HepG2 (cell line): ENCODE data around the gene TUBA8. TPM values are rescaled to one million over a fixed set of nuclear protein-coding genes. Genes with fewer than 3 reads are reported as not detected.

Source experiments
- CENPT ChIP-seq: sonication (generic); formaldehyde crosslinking; IDR thresholded peaks from 2 replicates; pipeline ENCODE4 v1.8.0; 2022; ENCODE audit warnings: low read depth, mild to moderate bottlenecking, moderate library complexity, missing genetic modification reagents
- DRAP1 ChIP-seq: IDR thresholded peaks from 2 replicates; pipeline ENCODE4 v1.6.1; 2016; ENCODE audit warnings: missing genetic modification reagents, missing compliant biosample characterization
- E2F1 ChIP-seq: sonication (generic); formaldehyde crosslinking; IDR thresholded peaks from 2 replicates; pipeline ENCODE4 v1.5.0; 2020; ENCODE audit warnings: missing genetic modification reagents
- ELF1 ChIP-seq: sonication (generic); formaldehyde crosslinking; IDR thresholded peaks from 2 replicates; pipeline ENCODE4 v1.4.0; 2020; ENCODE audit warnings: missing genetic modification reagents
- GPN1 ChIP-seq: sonication (generic); formaldehyde crosslinking; IDR thresholded peaks from 2 replicates; pipeline ENCODE4 v1.5.1; 2020; ENCODE audit warnings: missing genetic modification reagents, borderline replicate concordance
- HDAC2 ChIP-seq: sonication (generic); formaldehyde crosslinking; IDR thresholded peaks from 2 replicates; pipeline ENCODE4 v1.4.0; 2020; ENCODE audit warnings: missing genetic modification reagents
- KDM5A ChIP-seq: fragments of 200-600 bp; sonication (generic); IDR thresholded peaks from 2 replicates; pipeline ENCODE4 v1.7.0; 2018; ENCODE audit warnings: antibody characterized with exemption, mild to moderate bottlenecking, low read length, borderline replicate concordance
- NFAT5 ChIP-seq: sonication (generic); formaldehyde crosslinking; IDR thresholded peaks from 2 replicates; pipeline ENCODE4 v1.4.0; 2020; ENCODE audit warnings: missing genetic modification reagents
- NR2C2 ChIP-seq: sonication (generic); formaldehyde crosslinking; IDR thresholded peaks from 2 replicates; pipeline ENCODE4 v1.4.0; 2020; ENCODE audit warnings: missing genetic modification reagents, mild to moderate bottlenecking, moderate library complexity, borderline replicate concordance
- RNF2 ChIP-seq: fragments of 450-650 bp; conservative IDR thresholded peaks from 2 replicates; pipeline ENCODE4 v1.6.1; 2016; ENCODE audit warnings: low read depth
- SRF ChIP-seq: IDR thresholded peaks from 2 replicates; pipeline ENCODE4 v1.6.1; 2011; ENCODE audit warnings: mild to moderate bottlenecking, low read depth, low read length, moderate library complexity
- TBX2 ChIP-seq: sonication (generic); formaldehyde crosslinking; IDR thresholded peaks from 2 replicates; pipeline ENCODE4 v1.5.0; 2020; ENCODE audit warnings: missing genetic modification reagents, mild to moderate bottlenecking, borderline replicate concordance
- TGIF2 ChIP-seq: IDR thresholded peaks from 2 replicates; pipeline ENCODE4 v1.6.1; 2016; ENCODE audit warnings: control low read depth, missing compliant biosample characterization
- U2AF1 ChIP-seq: fragments of 200-400 bp; formaldehyde crosslinking; optimal IDR thresholded peaks from 2 replicates; pipeline ENCODE3; 2017; ENCODE audit warnings: mild to moderate bottlenecking, low read depth, low read length
- ZFP82 ChIP-seq: sonication (generic); formaldehyde crosslinking; IDR thresholded peaks from 2 replicates; pipeline ENCODE4 v1.5.1; 2020; ENCODE audit warnings: mild to moderate bottlenecking, missing genetic modification reagents, borderline replicate concordance
- ZNF136 ChIP-seq: sonication (generic); formaldehyde crosslinking; IDR thresholded peaks from 2 replicates; pipeline ENCODE4 v1.8.1; 2022; ENCODE audit warnings: low read depth, mild to moderate bottlenecking, moderate library complexity, missing genetic modification reagents
- ZNF232 ChIP-seq: sonication (generic); formaldehyde crosslinking; IDR thresholded peaks from 2 replicates; pipeline ENCODE4 v1.4.0; 2020; ENCODE audit warnings: missing genetic modification reagents, borderline replicate concordance
- ZNF264 ChIP-seq: sonication (generic); formaldehyde crosslinking; IDR thresholded peaks from 2 replicates; pipeline ENCODE4 v1.4.0; 2020; ENCODE audit warnings: missing genetic modification reagents
- ZNF432 ChIP-seq: sonication (generic); formaldehyde crosslinking; IDR thresholded peaks from 2 replicates; pipeline ENCODE4 v1.5.0; 2020; ENCODE audit warnings: missing genetic modification reagents, mild to moderate bottlenecking, borderline replicate concordance
- ZNF44 ChIP-seq: sonication (generic); formaldehyde crosslinking; IDR thresholded peaks from 2 replicates; pipeline ENCODE4 v1.5.1; 2020; ENCODE audit warnings: mild to moderate bottlenecking, missing genetic modification reagents
- ZNF614 ChIP-seq: IDR thresholded peaks from 2 replicates; pipeline ENCODE4 v1.6.1; 2018; ENCODE audit warnings: missing biosample characterization, missing genetic modification reagents, inconsistent platforms, borderline replicate concordance
- ZNF629 ChIP-seq: sonication (generic); formaldehyde crosslinking; conservative IDR thresholded peaks from 2 replicates; pipeline ENCODE4 v1.5.0; 2020; ENCODE audit warnings: missing genetic modification reagents
- ZNF720 ChIP-seq: sonication (generic); formaldehyde crosslinking; IDR thresholded peaks from 2 replicates; pipeline ENCODE4 v1.4.0; 2020; ENCODE audit warnings: missing genetic modification reagents
- ZNF724P ChIP-seq: sonication (generic); formaldehyde crosslinking; IDR thresholded peaks from 2 replicates; pipeline ENCODE4 v1.8.0; 2022; ENCODE audit warnings: missing genetic modification reagents, borderline replicate concordance
- polyA plus RNA-seq, 8 experiments: library from polyadenylated mRNA; depleted of rRNA in 3 of 8; stranded (reverse) in 7 of 8; unstranded in 1 of 8; fragments of >200 nt; fragmentation: Illumina TruSeq in 4 of 8; extraction: Trizol in 4 of 8; gene quantifications; 2 replicates each; pipeline versions ENCODE4 v1.2.1 to v1.2.3, GENCODE V29; 2011 to 2016; ENCODE audit warnings: low read depth in 4 of 8, missing spikeins in 1 of 8, mixed read lengths in 1 of 8; ENCODE audit not compliant: insufficient read depth in 1 of 8
- total RNA-seq, 5 experiments: library from RNA; depleted of rRNA; stranded (reverse); fragments of >200 nt; fragmentation: Illumina TruSeq; extraction: Trizol; gene quantifications; 2 replicates each; pipeline ENCODE4 v1.2.3, GENCODE V29; 2016; ENCODE audit warnings: low read depth in 1 of 5
- TF ChIP-seq, protein P1 (sequence below): sonication (generic); formaldehyde crosslinking; IDR thresholded peaks from 2 replicates; pipeline ENCODE4 v1.4.0; 2020; ENCODE audit warnings: missing genetic modification reagents

TUBA8 gene
- total and polyA plus RNA-seq, 2 of the 13 experiments (the other 11 are each of a cell fraction or from before 2014, with no cell fraction given) = 0.35 to 0.69 TPM

- TF ChIP-seq ZFP82 (CRISPR knock-in tag) (no peak), HDAC2 (CRISPR knock-in tag) (peak; percentile 55; the same call in 1 of the 2 replicates), ZNF136 (CRISPR knock-in tag) (no peak), SRF (no peak), ZNF432 (CRISPR knock-in tag) (no peak), ZNF44 (CRISPR knock-in tag) (no peak), TBX2 (CRISPR knock-in tag) (no peak; the same call in 1 of the 2 replicates), ZNF614 (CRISPR knock-in tag) (no peak), E2F1 (CRISPR knock-in tag) (peak; percentile 74; the same call in 1 of the 2 replicates), CENPT (CRISPR knock-in tag) (no peak), ZNF232 (CRISPR knock-in tag) (no peak), U2AF1 (no peak), RNF2 (no peak), ELF1 (CRISPR knock-in tag) (peak; percentile 98), GPN1 (CRISPR knock-in tag) (peak; percentile 22; the same call in 1 of the 2 replicates), TGIF2 (CRISPR knock-in tag) (no peak; the same call in 1 of the 2 replicates), ZNF629 (no peak), NR2C2 (CRISPR knock-in tag) (peak; percentile 85), ZNF264 (CRISPR knock-in tag) (no peak), NFAT5 (CRISPR knock-in tag) (no peak), ZNF720 (CRISPR knock-in tag) (no peak), KDM5A (peak; percentile 79), ZNF724P (0 out of 2 replicates have a peak, but pooled peaks have one; percentile 70), DRAP1 (CRISPR knock-in tag) (peak; percentile 73)
- TF ChIP-seq, protein P1, sequence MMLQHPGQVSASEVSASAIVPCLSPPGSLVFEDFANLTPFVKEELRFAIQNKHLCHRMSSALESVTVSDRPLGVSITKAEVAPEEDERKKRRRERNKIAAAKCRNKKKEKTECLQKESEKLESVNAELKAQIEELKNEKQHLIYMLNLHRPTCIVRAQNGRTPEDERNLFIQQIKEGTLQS (CRISPR knock-in tag) = no peak
These were observed 32.8 kb upstream of the TUBA8 start, which contains the start of gene PEX26 (continued) for GRCh38 chr22:18077639-18078328.
